Measurements from ENCODE around the gene MOB2.
"Not testable (repeated sequence)": the region's sequence is repeated elsewhere in the genome, so short reads cannot be mapped to it uniquely, and the experiment has no call there.

The MOB2 gene

DNA sequence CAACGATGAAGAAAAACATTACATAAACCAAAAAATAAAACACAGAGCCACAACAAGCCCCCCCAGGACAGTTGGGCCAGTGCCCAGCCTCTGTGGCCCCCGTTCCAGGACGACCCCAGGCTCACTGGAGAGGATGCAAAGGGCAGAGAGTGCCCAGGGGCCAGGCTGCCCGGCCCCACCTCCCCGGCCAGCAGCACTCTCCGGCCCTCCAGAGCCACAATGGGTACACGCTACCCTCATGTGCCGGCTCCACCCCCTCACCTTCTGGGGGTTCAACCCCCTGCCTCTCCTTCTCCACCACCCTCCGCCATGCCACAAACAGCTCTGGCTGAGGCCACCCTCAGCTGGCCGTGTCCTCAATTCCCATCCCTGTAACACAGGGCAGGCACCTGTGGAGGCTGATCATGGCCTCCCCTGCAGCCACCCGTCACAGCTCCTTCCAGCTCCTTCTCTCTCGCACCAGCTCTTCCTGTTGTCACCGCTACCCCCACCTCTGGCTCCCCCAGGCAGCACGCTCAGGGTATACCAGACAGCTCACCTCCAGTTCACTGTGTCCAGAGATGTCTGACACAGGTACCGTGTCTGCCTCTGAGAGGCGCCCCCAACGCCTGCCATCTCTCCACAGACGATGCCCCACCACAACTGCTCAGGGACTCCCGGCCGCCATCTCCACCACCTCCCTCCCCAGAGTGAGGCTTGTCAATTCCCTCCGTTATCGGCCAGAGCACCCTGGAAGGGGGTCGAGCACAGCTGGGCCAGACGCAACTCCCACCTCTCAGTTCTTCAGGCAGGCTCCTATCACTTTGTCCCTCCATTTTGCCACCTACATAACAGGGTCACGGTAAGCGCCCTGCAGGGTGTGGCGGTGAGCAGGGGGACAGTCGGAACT is 30.8 kb upstream of the MOB2 start:
- no peak for DNase-seq

DNA sequence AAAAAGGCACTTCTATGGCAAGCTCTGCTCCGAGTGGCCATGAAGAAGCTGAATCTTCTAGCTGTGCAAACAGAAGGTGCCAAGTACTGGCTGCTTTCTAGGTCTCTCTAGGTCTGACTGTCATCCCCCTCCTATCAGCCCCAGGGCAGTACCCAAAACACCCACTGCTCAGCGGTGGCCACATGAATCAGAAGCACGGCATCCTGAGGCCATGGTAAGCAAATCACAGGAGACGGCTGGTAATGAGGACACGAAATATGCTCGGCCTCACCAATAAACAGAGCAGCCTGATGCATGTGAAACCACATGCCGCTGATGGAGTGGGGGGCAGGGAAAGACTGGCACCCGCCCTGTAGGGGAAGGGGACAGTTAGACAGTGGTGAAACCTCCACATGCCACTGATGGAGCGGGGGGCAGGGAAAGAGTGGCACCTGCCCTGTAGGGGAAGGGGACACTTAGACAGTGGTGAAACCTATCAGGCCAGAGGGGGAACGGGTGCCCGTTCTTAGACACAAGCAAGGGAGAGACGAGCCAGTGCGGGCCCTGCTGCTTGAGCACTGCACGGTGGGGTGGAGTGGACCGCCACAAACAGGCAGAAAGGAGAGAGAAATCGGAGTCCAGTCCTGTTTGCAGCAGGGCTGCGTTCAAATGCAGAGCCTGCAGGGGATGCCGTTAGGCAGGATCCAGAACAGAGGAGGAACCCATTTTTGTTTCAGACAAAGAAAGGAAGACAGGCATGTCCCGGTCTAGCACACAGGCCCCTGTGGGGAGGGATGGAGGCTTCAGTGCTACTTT is 29.9 kb upstream of the MOB2 start:
- DNase-seq, result no peak

DNA sequence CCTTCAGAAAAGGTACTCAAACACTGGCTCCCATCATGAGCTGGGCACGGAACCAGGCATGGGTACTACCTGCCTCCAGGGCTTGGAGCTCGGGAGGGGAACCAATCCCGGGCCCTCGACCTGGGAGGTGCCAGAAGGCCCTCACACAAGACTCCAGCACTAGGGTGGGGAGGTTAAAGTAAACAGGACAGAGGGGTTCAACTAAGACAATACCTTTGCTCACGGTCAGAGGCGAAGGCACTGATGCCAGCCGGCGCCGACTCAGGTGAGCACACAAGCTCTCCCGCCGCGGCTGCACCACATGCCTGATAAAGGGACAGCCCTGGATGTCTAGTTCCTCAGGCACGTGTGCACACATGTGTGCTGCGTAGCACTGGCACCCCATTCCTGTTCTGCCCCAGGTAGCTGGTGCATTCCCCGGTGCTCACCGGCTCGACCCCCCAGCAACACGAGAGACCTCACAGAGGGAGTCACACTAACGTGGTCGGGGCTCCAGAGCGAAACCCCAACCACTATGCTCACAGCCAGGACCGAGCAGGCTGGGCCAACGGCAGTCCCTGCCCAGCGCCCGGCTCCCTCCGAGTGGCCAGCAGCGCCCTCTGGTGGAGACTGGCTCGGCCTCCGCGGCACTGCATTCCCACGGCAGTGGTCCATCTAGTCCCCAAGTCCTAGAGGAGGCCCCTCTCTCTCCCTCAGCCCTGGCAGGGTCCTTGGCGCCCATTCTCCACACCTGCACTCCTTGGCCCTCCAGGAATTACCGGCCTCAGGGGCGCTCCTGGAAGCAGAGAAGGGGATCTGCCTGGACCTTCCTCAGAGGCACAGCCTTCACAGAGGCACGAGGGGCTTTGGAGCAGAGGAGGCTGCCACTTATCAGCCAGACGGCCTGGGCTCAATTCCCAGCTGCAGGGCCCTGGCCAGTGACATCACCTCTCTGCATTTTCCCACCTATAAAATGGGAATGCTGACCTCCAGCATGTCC is 28.8 kb upstream of the MOB2 start:
- DNase-seq, result no peak

DNA sequence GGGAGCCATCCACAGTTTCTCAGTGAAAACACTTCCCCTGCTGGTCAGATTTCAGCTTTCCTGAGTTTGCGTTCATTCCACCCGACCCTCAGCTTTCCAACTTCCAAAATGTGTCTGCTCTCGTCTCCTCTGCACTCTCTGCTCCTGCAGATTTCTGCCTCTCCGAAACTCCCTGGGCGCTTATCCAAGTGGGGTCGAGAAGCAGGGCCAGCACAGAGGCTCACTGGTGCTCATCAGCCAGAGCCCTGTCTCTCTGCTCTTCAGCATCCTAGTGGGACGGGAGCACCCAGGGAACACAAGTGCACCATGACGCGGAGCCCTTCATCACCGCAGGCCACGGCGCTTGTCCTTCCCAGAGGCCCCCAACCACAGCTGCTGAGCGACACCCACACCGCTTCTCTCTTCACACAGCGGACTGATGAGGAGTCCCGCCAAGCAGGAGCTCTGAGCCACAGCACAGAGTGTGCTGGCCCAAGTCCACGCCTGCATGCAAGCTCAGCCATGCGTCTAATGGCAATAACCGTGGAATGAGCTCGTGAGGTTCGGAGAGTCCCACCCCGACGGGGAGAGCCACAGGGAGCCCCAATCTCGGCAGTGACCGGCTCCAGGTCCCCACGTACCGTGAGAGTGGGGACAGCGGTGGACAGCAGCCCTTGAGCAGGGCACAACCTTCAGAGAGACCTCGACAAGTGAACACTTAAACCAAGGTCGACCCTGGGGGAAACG is 27.9 kb upstream of the MOB2 start:
- DNase-seq, result no peak

DNA sequence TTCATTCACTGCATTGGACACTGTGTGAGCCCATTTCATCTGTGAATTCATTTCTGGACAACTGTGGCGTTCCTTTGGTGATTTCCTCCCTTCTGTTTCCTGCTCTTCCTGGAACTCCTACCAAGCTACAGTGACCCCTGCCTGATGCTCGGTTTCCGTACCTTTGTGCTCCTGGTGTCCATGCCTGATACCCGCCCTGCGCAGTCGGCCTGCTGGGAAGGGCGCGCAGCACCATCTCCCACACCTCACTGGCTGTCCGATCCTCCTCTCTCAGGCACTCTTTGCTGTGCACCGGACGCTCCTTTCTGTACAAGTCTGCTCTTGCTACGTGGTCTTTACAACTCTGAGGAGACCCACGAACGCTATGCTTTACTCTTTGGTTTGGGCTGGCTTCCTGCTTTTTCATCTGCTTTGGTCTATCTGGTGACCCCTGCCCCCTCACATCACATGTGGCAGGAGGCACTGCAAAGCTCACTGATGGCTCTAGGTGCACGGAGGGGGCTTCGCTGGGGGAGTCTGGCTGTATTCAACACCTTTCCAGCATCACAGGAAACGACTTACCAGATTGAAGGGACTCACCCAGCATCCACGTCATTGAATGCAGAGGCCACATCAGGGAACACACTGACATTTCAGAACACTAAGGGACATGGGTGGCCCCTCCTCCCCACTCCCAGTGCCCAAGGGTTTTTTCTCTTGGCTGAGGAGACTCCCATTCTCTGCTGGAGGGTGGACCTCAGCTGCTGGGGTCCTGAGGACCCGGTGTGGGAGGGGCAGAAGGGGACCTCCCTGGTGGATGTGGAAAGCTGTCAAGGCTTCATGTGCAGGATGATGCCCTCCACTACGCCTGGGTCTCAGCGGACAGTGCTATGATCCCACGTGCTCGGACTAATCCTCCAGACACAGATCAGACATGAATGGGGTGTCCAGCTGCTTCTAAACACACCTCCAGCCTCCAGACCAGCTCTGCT is 27.0 kb upstream of the MOB2 start:
- no peak for DNase-seq

DNA sequence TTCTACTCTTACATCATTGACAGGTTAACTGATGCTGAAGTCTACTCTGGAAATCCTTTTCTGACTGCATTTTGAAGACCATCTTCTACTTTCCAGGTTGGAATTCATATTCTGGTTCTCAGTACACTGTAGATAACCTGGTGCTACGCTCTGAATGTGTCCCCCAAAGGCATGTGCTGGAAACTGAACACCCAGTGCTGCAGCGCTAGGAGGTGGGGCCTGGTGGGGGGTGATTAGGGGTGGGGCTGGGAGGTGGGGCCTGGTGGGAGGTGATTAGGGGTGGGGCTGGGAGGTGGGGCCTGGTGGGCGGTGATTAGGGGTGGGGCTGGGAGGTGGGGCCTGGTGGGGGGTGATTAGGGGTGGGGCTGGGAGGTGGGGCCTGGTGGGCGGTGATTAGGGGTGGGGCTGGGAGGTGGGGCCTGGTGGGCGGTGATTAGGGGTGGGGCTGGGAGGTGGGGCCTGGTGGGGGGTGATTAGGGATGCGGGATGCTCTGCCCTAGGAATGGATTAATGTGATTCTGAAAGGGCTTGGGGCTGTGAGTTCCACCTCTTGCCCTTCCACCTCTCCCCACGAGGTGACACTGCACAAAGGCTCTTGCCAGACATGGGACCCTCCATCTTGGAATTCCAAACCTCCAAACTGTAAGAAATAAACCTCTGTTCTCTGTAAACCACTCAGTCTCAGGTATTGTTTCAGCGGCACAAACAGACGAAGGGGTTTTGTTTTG is 26.1 kb upstream of the MOB2 start:
- not testable (repeated sequence) for DNase-seq

DNA sequence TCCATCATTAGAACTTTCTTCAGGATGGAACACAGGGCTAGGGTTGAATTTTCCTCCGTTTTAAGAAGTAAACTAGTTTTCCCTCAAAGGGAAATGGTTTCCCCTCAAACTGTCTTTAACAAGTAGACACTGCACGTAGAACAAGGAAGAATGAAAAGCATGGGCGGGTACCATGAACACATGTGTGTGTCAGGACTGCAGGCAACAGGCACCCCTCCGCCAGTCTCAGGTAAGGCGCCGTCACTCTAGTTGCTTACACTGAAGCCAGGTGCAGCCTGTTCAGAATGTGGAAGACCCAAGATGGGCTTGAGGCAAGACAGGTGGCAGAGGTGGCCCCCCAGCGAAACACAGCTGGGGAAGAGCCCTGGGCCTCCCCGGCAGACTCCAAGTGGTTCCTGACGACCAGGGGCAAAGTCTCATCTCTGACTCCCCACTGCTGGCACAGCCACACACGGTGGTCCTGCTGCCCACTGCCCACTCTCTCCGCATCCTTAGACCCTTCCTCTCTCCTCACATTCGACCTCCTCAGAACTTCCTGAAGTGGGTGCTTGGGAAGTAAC is 25.4 kb upstream of the MOB2 start:
- DNase-seq, result no peak

DNA sequence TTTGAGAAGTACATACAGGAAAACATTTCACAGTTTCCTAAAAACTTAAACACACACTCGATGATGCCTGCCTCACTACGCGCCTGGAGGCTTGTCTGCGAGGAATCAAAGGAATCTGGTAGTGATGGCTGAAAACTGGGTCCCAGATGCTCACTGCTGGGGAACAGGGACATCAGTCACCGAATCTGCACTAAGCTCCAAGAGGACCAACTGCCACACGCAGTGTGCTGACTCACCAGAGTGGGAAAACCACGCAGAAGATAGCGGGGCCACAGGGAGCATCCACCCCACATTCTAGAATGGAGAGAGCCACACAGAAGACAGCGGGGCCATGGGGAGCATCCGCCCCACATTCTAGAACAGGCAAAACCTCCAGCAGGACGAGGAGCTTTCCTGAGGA is 24.3 kb upstream of the MOB2 start:
- DNase-seq, result no peak

DNA sequence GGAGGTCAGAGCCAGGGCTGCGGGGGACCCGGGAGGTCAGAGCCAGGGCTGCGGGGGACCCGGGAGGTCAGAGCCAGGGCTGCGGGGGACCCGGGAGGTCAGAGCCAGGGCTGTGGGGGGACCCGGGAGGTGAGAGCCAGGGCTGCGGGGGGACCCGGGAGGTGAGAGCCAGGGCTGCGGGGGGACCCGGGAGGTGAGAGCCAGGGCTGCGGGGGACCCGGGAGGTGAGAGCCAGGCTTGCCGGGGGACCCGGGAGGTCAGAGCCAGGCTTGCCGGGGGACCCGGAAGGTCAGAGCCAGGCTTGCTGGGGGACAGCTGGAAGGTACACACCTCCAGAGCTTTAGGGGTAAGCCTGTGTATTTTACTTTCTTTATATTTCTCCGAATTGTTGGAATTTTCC is 23.8 kb upstream of the MOB2 start:
- DNase-seq, result not testable (repeated sequence)

DNA sequence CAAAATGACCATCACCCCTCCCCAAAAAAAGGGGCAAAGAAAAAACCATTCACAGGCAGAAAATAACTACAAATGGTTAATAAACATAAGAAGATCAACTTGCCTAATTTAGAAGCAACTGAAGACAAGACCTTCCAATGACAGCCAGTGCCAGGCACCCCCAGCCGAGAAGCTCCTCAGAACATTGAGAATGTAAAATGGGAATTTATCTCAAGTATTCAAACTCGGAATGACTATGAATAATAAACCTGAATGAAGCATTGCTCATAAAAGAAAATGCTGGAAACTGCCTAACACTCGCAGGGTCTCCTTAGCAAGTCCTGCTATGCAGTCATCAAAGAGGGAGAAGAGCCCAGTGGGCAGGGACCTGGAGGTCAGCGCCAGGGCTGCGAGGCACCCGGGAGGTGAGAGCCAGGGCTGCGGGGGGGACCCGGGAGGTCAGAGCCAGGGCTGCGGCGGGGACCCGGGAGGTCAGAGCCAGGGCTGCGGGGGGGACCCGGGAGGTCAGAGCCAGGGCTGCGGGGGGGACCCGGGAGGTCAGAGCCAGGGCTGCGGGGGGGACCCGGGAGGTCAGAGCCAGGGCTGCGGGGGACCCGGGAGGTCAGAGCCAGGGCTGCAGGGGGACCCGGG is 23.2 kb upstream of the MOB2 start:
- no peak for DNase-seq

DNA sequence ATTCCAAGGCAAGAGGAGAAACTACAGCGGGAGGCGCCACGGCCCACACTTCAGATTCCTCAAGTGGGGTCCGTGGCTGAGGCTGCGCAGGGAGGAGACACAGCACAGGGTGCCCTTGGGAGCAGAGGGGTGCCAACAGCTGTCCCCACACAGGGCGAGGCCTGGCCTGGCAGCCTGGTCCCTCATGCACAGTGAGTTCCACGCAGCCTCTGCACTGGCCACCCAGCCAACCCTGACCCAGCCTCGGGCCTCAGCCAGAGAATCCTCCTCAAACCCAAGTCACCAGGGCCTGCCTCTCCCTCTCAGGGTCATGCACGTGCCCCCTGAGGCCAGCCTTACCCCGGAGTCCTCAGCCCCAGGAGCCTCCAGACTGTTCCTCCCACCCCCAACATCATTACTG is 22.4 kb upstream of the MOB2 start:
- DNase-seq, result no peak

DNA sequence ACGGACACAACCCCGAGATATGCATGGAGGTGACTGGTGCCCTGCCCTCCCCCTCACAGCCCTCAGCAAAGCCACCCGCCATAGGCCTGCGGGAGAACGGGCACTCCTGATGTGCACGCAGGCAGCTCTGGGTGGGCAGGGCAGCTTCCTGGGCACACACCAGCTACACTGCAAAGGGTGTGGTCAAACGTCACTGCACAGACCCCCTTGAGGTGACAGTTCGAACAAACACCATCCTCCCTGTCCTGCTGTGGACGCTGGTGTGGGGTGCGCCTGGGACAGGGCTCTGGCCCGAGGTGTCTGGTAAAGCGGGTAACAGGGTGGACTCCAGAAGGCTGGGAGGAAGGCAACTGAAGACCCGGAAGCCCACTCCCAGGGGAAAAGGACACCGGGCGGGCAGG is 21.9 kb upstream of the MOB2 start:
- no peak for DNase-seq

DNA sequence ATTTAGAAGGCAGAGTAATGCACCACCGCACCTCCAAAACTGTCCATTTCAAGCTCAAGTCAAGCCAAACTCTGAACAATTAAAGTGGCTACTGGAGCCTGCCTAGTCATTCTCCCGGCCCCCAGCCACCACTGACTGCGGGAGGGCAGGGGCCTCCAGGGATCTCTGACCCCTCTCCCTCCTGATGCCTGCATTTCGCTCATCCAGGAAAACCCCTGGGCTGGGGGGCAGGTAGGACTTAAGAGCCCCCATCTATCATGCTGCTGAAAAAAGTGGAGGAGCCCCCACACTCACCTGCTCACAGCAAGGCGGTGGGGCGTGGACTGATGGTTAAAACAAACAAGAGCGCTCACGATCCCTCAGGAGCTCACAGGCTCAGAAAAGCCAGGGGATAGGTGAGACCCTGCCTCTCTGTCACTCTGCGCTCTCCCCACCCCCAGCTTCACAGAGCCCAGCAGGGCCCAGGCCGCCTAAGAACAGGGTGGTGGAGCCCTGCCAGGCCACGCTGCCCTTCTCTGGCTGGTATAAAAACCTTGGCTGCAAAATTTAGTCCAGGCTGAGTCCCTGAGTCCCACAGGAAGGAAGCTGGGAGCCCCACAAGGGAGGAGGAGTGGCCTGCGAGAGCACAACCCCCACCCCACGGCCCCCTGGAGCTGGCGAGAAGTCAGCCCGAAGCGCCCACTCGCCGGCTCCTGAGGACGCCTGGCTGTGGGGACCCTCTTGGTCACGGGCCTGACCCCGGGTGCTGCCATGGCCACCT is 21.0 kb upstream of the MOB2 start:
- DNase-seq, result no peak

DNA sequence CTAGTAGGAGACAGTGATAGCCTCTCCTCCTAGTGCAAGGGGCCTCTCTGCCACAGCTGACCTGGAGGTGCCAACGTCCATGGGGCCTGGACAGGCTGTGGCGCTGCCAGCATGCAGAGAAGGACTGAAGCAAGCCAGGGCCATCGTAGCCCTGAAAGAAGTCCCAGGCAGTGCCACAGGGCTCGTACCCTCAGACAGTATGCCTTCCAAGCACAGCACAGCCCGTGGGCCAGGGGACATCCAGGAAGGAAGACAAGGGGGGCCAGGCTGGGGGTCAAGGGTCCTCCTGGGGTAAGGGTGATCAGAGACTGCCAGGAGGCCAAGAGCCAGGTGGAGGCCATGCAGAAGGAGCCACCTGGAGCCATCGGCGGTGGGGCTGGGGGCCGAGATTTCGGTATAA is 20.4 kb upstream of the MOB2 start:
- no peak for DNase-seq

DNA sequence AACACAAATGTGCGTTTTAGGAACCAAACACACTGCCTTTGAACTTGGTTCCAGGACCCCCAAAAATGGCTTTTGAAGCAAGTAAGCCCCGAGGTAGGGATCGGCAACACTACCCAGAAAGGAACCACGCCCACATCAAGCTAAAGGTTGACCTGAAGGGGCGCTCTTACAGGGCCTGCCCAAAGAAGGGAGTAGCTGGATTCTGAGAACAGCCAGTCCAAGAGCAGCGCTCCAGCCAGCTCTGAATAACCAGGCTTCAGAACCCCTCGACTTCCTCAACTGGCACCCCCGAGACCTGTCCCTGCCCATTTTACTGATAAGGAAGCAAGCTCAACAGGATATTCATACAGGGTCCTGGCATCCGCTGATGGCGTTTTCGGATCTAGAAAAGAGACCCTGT is 18.9 kb upstream of the MOB2 start:
- DNase-seq, result no peak

DNA sequence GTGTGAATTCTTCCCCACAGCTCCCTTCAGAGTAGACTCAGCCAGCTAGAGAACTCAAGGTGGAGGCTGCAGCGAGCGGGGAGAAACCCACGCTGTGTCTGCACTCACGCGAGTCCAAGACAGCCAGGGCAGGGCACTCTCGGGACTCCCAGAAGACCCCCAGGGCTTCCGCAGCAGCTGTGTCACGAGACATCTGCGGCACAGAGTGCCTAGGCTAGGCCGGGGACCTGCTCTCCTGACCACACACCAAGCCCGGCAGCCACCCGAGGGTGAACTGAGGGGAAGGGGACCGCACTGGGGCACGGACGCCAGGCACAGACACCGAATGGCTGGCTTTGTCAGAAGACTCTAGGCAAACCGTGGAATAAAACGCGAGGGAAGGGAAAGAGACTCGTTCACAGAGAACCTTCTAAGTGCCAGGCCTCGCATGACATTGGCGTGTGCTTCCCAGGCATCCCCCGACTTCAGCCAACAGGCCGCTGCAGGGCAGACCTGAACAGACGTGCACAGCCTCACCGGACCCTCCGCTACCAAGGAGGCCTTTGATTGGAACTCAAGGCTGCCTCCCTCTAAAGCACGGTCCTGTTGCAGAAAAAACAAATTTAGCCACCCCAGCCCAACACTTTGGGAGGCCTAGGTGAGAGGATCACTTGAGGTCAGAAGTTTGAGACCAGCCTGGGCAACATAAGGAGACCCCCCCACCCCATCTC is 18.2 kb upstream of the MOB2 start:
- DNase-seq, result no peak

DNA sequence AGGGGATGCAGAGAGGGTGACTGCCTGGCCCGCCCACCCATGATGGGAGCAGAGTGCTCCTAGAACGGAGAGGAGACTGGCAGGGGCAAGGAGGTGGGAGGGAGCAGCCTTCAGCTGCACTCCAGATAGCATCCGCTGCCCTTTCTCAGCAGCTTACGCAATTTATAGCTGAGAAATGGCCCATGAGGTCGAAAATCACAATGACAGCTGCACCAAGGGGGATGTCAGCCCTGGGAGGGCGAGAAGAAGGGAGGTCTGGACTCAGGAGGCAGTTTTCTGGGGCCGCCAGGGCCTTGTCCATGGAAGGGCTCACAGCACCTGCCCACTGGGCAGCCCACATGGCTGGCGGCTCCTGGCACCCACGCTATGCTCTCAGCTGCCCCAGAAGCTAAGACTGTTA is 17.6 kb upstream of the MOB2 start:
- DNase-seq, result no peak

DNA sequence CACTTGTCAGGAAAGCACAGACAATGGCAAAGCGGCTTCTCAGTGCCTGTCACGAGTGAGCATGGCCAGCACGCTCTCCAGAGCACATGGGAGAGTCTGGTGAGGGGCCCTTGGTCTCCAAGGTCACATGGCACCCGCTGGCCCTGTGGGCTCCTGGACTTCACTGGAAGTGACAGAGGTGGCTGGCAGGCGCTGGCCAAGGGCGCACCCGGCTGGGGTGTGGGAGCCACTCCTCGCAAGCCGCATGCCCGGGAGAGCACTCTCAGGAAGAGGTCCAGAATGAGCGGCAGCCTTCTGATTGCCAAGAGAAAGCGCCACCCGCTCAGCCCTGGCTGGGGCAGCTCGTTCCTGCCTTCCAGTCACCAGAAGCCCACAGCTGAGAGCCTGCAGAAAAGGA is 17.1 kb upstream of the MOB2 start:
- no peak for DNase-seq

Data from NCI-H2081 treated with DMSO at 0.1 percent for 48 hours (cell line).